Amygdala (tissue), 56 donors: ENCODE measurements around the gene COMP.

Experiments
- DNase-seq, 56 donors: peaks; one replicate each; lab custom pipeline; 2025; lab: John Stamatoyannopoulos, UW

COMP gene

GRCh38 chr19:18804643-18805042 lies 13.5 kb upstream of the COMP start:
- no peak for DNase-seq

GRCh38 chr19:18804139-18804601 lies 13.1 kb upstream of the COMP start:
- no peak for DNase-seq

GRCh38 chr19:18803550-18804138 lies 12.5 kb upstream of the COMP start:
- no peak for DNase-seq

DNA sequence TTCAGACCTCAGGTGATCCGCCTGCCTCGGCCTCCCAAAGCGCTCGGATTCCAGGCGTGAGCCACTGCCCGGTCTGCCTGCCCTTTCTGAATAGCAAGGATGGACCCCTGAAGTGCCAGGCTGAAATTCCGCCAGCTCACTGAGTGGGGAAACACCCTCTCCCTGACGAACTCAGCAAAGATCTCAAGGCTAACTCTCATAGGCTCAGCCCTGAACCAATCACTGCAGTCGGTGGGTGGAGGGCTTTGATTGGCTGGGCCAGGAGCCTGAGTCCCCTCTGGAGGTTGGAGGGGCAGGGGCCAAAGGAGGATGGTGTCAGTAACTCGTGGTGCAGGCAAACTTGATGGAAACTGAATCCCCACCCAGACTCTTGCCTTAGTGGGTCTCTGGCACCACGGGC lies 11.2 kb upstream of the COMP start:
- no peak for DNase-seq

- DNase-seq, result peak in 13 of 56 donors; percentile 4 to 40 (median 8)
These were observed 9.5 kb upstream of the COMP start for GRCh38 chr19:18800636-18801035.

GRCh38 chr19:18800079-18800478 lies 9.0 kb upstream of the COMP start:
- DNase-seq, result no peak

DNA sequence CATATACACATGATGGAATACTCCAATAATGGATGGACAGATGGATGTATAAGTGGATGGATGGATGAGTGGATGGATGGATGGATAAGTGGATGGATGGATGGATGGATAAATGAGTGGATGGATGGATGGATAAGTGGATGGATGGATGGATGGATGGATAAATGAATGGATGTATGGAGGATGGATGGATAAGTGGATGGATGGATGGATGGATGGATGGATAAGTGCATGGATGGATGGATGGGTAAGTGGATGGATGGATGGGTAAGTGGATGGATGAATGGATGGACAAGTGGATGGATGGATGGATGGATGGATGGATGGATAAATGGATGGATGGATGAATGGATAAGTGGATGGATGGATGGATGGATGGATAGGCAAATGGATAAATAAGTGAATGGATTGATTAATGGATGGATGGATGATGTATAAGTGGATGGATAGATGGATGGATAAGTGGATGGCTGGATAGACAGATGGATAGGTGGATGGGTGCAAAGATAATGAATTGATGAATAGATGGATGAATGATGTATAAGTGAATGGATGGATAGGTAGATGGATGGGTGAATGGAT lies 8.4 kb upstream of the COMP start:
- DNase-seq, result no peak

DNA sequence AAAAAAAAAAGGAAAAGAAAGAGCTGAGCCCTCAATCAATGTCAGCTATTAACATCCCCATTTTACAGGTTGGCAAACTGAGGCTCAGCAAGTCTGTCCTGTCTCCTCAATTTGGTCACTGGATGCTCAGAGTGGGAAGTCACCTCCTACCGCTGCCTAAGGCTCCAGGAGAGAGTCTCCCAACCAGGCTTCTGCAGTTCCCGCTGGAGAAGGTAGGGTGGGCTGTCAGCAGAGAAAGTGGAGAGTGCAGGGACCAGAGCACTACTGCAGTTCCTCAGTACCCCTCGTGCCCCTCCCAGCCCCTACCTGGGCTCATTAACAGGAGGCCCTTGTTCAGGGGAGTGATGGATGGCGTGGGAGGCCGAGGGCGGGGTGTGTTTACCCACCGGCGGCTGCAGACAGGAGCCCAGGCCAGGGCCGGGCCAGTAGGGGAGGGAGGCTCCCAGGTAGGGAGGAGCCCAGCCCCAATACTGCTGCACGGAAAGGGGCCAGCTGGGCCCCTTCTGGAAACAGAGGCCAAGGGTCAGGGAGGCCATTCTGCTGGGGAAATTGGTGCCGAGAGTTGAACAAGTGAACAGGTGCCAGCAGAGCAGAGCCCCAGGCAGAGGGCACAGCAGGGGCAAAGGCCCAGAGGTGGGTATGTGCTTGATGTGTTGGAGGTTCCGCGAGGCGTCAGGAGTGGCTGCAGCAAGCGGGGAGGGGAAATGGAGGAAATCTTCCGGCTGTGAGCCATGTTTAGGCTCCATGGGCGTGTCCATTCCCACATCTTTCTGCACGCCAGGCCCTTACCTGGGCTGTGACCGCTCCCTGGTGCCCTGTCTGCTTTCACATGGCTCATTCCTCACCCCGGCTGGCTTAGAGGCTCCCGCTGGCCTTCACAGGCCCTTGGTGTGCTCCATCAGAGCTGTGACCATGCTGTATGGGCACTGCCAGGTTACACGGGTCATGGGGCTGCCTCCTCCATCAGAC lies 7.6 kb upstream of the COMP start:
- DNase-seq, result no peak

GRCh38 chr19:18796239-18796638 lies 5.1 kb upstream of the COMP start:
- no peak for DNase-seq

GRCh38 chr19:18795540-18795939 lies 4.4 kb upstream of the COMP start:
- DNase-seq, result peak in 19 of 56 donors; percentile 7 to 62 (median 26)

DNA sequence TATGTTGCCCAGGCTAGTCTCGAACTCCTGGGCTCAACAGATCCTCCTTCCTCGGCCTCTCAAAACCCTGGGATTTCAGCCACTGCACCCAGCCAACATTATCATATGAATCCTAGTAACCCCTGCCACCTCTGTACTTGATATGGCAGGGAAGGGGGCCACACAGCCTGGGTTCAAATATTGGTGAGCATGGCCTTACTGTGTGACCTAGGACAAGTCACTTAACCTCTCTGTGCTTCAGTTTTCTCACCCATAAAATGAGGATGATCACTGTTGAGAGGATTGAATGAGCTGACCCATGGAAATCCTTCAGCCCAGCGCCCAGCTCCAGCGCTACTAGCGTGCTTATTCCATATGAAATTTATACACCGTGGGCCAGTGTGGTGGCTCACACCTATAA lies 3.6 kb upstream of the COMP start:
- no peak for DNase-seq

DNA sequence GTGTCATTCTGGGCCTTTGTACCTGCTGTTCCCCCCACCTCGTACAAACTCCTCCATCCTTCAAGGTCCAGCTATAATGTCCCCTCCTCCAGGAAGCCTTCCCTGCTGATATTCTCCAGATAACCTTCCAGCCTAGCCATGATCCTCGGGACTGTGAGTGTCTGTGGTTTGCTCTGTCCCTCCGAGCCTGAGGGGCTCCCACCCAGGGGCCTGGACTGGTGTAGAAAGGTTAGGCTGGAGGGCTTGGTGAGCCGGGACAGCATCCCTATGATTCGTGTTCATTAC lies 2.9 kb upstream of the COMP start:
- DNase-seq, result no peak

DNA sequence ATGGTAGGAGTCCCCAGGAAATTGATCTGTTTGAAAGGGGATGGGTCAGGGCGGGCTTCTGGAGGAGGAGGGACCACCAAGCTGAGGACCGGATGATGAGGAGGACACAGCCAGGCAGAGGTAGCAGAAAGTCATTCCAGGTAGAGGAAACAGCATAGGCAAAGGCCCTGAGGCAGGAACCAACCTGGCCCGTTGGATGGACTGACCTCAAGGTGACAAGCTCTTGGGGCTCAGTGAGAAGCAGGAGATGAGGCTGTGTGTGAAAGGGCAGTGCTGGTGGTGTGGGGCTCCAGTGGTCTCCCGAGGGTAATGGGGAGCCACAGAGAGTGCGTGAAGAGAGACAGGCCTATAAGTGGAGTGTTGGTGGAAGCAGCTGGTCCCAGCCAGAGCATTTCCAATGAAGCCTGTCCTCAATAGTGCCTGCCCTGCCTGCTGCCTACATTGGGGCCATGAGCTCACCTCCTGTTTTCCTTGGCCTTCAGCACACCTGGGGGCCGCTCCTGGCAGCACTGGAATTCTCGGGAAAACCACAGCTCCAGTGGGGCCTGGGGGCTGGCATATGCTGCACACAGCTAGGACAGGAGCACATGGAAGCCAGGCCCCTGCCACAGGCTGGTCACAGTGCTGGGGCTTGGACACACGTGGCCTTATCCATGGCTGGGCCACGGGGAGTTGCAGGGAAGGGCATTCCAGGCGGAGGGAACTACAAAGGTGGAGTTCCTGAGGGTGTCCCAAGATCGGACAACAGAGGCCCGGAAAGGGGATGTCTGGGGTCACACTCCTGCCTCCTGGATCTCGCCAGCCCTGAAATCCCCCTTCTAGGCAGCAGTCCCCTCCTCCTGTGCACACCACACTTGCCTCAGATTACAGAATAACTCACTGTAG lies 2.3 kb upstream of the COMP start:
- DNase-seq, result no peak

DNA sequence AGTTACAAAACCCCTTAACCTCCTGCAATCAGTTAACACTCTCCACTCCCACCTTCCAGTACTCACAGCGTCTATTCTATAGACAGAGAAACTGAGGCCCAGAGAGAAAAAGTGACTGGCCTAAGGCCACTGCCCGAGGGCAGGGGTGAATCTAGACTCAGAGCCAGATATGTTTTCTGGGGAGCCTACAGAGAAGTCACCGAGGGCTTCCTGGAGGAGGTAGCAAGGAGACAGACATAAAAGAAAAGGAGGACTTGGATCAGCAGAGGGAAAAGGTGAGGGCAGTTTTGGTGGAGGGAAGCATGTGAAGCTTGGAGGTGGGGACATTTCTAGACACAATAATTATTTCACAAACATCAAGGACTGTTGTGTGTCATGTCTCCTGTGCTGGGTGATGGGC lies 1.6 kb upstream of the COMP start:
- no peak for DNase-seq

DNA sequence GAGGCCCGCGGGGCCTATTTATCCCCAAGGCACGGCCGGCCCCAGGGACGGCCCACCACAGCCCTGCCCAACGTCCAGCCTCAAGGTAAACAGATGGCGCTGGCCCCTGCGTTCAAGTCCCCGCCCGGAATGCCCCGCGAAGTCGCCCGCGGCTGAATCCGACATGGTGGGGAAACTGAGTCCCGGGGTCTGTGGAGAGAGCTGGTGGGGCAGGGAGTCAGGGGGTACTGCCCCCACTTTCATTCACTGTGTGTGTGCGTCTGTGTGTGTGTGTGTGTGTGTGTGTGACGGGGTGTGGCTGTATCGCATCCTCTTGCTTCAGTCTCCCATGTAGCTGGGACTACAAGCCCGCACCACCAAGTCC lies 192 bp upstream of the COMP start:
- no peak for DNase-seq

- no peak for DNase-seq
These were observed 1.1 kb downstream of the COMP start for GRCh38 chr19:18789883-18790565.

DNA sequence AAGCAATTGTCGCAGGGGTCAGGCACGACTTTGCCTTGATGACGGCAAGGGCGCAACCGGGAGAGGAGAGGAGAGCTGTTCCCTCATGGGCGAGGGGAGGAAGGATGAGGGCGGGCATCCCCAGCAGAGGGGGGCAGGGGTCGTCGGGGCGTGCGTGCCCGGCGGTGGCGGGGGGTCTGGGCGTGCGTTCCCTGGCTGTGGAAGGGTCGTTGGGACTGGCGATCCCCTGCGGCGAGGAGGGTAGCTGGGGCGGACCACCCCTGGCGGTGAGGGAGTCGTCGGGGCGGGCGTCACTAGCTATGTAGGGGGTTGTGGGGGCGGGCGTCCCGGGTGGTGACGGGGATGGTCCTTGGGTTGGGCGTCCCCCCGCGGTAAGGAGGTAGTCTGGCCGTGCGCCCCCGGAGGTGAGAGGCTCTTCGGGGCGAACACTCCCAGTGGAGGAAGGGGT lies 1.7 kb downstream of the COMP start:
- DNase-seq, result no peak

- DNase-seq, result no peak
These were observed 2.3 kb downstream of the COMP start for GRCh38 chr19:18788529-18789421.
